HepG2 (cell line): ENCODE measurements around the gene PSMD12. TPM values are rescaled to one million over a fixed set of nuclear protein-coding genes. Genes with fewer than 3 reads are reported as not detected.
A peak's percentile ranks its signal among the peaks of the same experiment; 100 is the strongest.

Experiments
- AGO2 ChIP-seq: fragments of 200-400 bp; formaldehyde crosslinking; optimal IDR thresholded peaks from 2 replicates; pipeline ENCODE3; 2017; ENCODE audit warnings: mild to moderate bottlenecking, low read depth, low read length, moderate library complexity
- CHCHD3 ChIP-seq: sonication (generic); formaldehyde crosslinking; IDR thresholded peaks from 2 replicates; pipeline ENCODE4 v1.8.0; 2022; ENCODE audit warnings: mild to moderate bottlenecking, missing genetic modification reagents, moderate library complexity
- DNMT3B ChIP-seq: conservative IDR thresholded peaks from 2 replicates; pipeline ENCODE4 v1.6.1; 2016; ENCODE audit warnings: missing biosample characterization, control low read depth
- ETS1 ChIP-seq: sonication (generic); formaldehyde crosslinking; IDR thresholded peaks from 2 replicates; pipeline ENCODE4 v1.4.0; 2020; ENCODE audit warnings: missing genetic modification reagents
- HDAC1 ChIP-seq: sonication (generic); formaldehyde crosslinking; IDR thresholded peaks from 2 replicates; pipeline ENCODE4 v1.5.1; 2020; ENCODE audit warnings: mild to moderate bottlenecking, missing genetic modification reagents
- IKZF1 ChIP-seq: fragments of 450-650 bp; IDR thresholded peaks from 2 replicates; pipeline ENCODE4 v1.7.1; 2016
- KMT2B ChIP-seq: IDR thresholded peaks from 2 replicates; pipeline ENCODE4 v1.6.1; 2016; ENCODE audit warnings: missing genetic modification reagents, missing compliant biosample characterization
- MIER2 ChIP-seq: IDR thresholded peaks from 2 replicates; pipeline ENCODE4 v1.6.1; 2016; ENCODE audit warnings: missing biosample characterization, missing genetic modification reagents
- MTF1 ChIP-seq: sonication (generic); formaldehyde crosslinking; IDR thresholded peaks from 2 replicates; pipeline ENCODE4 v1.5.0; 2020; ENCODE audit warnings: missing genetic modification reagents
- MYNN ChIP-seq: sonication (generic); formaldehyde crosslinking; IDR thresholded peaks from 2 replicates; pipeline ENCODE4 v1.4.0; 2020; ENCODE audit warnings: mild to moderate bottlenecking, low read depth, missing genetic modification reagents
- NFYC ChIP-seq: IDR thresholded peaks from 2 replicates; pipeline ENCODE4 v1.6.1; 2016; ENCODE audit warnings: missing genetic modification reagents, missing compliant biosample characterization
- PCBP2 ChIP-seq: fragments of 200-400 bp; formaldehyde crosslinking; optimal IDR thresholded peaks from 2 replicates; pipeline ENCODE3; 2018; ENCODE audit warnings: low read length, low read depth; ENCODE audit not compliant: poor library complexity, severe bottlenecking
- PPARG ChIP-seq: conservative IDR thresholded peaks from 2 replicates; pipeline ENCODE4 v1.6.1; 2016; ENCODE audit warnings: missing biosample characterization, missing genetic modification reagents
- ZFP36L2 ChIP-seq: sonication (generic); formaldehyde crosslinking; IDR thresholded peaks from 2 replicates; pipeline ENCODE4 v1.4.0; 2020; ENCODE audit warnings: missing genetic modification reagents
- ZFP90 ChIP-seq: sonication (generic); formaldehyde crosslinking; IDR thresholded peaks from 2 replicates; pipeline ENCODE4 v1.8.0; 2022; ENCODE audit warnings: missing genetic modification reagents, mild to moderate bottlenecking, inconsistent platforms, borderline replicate concordance
- ZNF12 ChIP-seq: sonication (generic); formaldehyde crosslinking; IDR thresholded peaks from 2 replicates; pipeline ENCODE4 v1.5.0; 2020; ENCODE audit warnings: missing genetic modification reagents
- ZNF235 ChIP-seq: sonication (generic); formaldehyde crosslinking; IDR thresholded peaks from 2 replicates; pipeline ENCODE4 v1.8.1; 2023; ENCODE audit warnings: mild to moderate bottlenecking, missing genetic modification reagents, borderline replicate concordance
- ZNF3 ChIP-seq: IDR thresholded peaks from 2 replicates; pipeline ENCODE4 v1.7.0; 2017; ENCODE audit warnings: inconsistent platforms
- ZNF343 ChIP-seq: sonication (generic); formaldehyde crosslinking; IDR thresholded peaks from 2 replicates; pipeline ENCODE4 v1.4.0; 2020; ENCODE audit warnings: mild to moderate bottlenecking, missing genetic modification reagents
- ZNF713 ChIP-seq: sonication (generic); formaldehyde crosslinking; IDR thresholded peaks from 2 replicates; pipeline ENCODE4 v1.4.0; 2020; ENCODE audit warnings: mild to moderate bottlenecking, missing genetic modification reagents
- ZNF773 ChIP-seq: sonication (generic); formaldehyde crosslinking; IDR thresholded peaks from 2 replicates; pipeline ENCODE4 v1.4.0; 2020; ENCODE audit warnings: missing genetic modification reagents, borderline replicate concordance
- polyA plus RNA-seq, 8 experiments: library from polyadenylated mRNA; depleted of rRNA in 3 of 8; stranded (reverse) in 7 of 8; unstranded in 1 of 8; fragments of >200 nt; fragmentation: Illumina TruSeq in 4 of 8; extraction: Trizol in 4 of 8; gene quantifications; 2 replicates each; pipeline versions ENCODE4 v1.2.1 to v1.2.3, GENCODE V29; 2011 to 2016; ENCODE audit warnings: low read depth in 4 of 8, missing spikeins in 1 of 8, mixed read lengths in 1 of 8; ENCODE audit not compliant: insufficient read depth in 1 of 8
- total RNA-seq, 5 experiments: library from RNA; depleted of rRNA; stranded (reverse); fragments of >200 nt; fragmentation: Illumina TruSeq; extraction: Trizol; gene quantifications; 2 replicates each; pipeline ENCODE4 v1.2.3, GENCODE V29; 2016; ENCODE audit warnings: low read depth in 1 of 5
- TF ChIP-seq, protein P1 (sequence below): IDR thresholded peaks from 2 replicates; pipeline ENCODE4 v1.6.1; 2016; ENCODE audit warnings: missing genetic modification reagents, missing compliant biosample characterization
- TF ChIP-seq, protein P2 (sequence below): sonication (generic); formaldehyde crosslinking; IDR thresholded peaks from 2 replicates; pipeline ENCODE4 v1.5.0; 2020; ENCODE audit warnings: mild to moderate bottlenecking, missing genetic modification reagents
- TF ChIP-seq, protein P3 (sequence below): sonication (generic); formaldehyde crosslinking; IDR thresholded peaks from 2 replicates; pipeline ENCODE4 v1.5.1; 2020; ENCODE audit warnings: missing genetic modification reagents, mild to moderate bottlenecking, borderline replicate concordance
- TF ChIP-seq, protein P4 (sequence below): sonication (generic); formaldehyde crosslinking; IDR thresholded peaks from 2 replicates; pipeline ENCODE4 v1.5.0; 2020; ENCODE audit warnings: mild to moderate bottlenecking, missing genetic modification reagents

Gene PSMD12
- total and polyA plus RNA-seq, 2 of the 13 experiments (the other 11 are each of a cell fraction or from before 2014, with no cell fraction given), result 27.4 to 71.7 TPM

GRCh38 chr17:67366193-67367157, at the start of gene PSMD12 (continued):
- TF ChIP-seq KMT2B (CRISPR knock-in tag), result peak; percentile 97
- TF ChIP-seq MTF1 (CRISPR knock-in tag), result no peak; the same call in 1 of the 2 replicates
- TF ChIP-seq ZNF713 (CRISPR knock-in tag), result 0 out of 2 replicates have a peak, but pooled peaks have one; percentile 63
- TF ChIP-seq, protein P1, sequence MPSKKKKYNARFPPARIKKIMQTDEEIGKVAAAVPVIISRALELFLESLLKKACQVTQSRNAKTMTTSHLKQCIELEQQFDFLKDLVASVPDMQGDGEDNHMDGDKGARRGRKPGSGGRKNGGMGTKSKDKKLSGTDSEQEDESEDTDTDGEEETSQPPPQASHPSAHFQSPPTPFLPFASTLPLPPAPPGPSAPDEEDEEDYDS (CRISPR knock-in tag), result peak; percentile 91
- TF ChIP-seq NFYC (CRISPR knock-in tag), result no peak
- TF ChIP-seq, protein P2, sequence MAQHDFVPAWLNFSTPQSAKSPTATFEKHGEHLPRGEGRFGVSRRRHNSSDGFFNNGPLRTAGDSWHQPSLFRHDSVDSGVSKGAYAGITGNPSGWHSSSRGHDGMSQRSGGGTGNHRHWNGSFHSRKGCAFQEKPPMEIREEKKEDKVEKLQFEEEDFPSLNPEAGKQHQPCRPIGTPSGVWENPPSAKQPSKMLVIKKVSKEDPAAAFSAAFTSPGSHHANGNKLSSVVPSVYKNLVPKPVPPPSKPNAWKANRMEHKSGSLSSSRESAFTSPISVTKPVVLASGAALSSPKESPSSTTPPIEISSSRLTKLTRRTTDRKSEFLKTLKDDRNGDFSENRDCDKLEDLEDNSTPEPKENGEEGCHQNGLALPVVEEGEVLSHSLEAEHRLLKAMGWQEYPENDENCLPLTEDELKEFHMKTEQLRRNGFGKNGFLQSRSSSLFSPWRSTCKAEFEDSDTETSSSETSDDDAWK, result no peak
- no peak for TF ChIP-seq ETS1 (CRISPR knock-in tag)
- TF ChIP-seq ZNF235, result no peak
- TF ChIP-seq ZNF12 (CRISPR knock-in tag), result no peak
- TF ChIP-seq, protein P3, sequence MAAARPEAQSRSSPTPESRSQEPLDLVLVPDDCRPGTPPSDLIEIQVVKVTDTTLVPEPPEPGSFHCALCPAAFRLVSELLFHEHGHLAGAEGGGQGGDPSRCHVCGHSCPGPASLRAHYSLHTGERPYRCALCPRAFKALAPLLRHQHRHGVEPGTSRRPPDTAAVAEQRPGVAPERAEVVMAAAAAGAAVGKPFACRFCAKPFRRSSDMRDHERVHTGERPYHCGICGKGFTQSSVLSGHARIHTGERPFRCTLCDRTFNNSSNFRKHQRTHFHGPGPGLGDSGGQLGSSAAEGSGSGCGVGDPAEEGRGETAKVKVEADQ (CRISPR knock-in tag), result peak; percentile 94
- peak; percentile 83 for TF ChIP-seq AGO2
- peak; percentile 97 for TF ChIP-seq HDAC1 (CRISPR knock-in tag)
- TF ChIP-seq CHCHD3, result peak; percentile 99
- no peak for TF ChIP-seq IKZF1
- no peak; the same call in 1 of the 2 replicates for TF ChIP-seq ZFP36L2
- TF ChIP-seq ZNF773 (CRISPR knock-in tag), result 0 out of 2 replicates have a peak, but pooled peaks have one; percentile 74
- TF ChIP-seq MYNN, result no peak
- 0 out of 2 replicates have a peak, but pooled peaks have one; percentile 25 for TF ChIP-seq PPARG (CRISPR knock-in tag)
- TF ChIP-seq DNMT3B, result no peak
- peak; percentile 80 for TF ChIP-seq ZFP90 (CRISPR knock-in tag)
- TF ChIP-seq PCBP2, result no peak
- peak; percentile 48; the same call in 1 of the 2 replicates for TF ChIP-seq MIER2 (CRISPR knock-in tag)
- TF ChIP-seq ZNF3 (CRISPR knock-in tag), result 0 out of 2 replicates have a peak, but pooled peaks have one; percentile 46
- peak; percentile 80; the same call in 1 of the 2 replicates for TF ChIP-seq ZNF343 (CRISPR knock-in tag)
- TF ChIP-seq, protein P4, sequence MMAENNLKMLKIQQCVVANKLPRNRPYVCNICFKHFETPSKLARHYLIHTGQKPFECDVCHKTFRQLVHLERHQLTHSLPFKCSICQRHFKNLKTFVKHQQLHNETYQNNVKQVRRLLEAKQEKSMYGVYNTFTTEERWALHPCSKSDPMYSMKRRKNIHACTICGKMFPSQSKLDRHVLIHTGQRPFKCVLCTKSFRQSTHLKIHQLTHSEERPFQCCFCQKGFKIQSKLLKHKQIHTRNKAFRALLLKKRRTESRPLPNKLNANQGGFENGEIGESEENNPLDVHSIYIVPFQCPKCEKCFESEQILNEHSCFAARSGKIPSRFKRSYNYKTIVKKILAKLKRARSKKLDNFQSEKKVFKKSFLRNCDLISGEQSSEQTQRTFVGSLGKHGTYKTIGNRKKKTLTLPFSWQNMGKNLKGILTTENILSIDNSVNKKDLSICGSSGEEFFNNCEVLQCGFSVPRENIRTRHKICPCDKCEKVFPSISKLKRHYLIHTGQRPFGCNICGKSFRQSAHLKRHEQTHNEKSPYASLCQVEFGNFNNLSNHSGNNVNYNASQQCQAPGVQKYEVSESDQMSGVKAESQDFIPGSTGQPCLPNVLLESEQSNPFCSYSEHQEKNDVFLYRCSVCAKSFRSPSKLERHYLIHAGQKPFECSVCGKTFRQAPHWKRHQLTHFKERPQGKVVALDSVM, result peak; percentile 81
